ENCODE measurements around the gene TDRKH.

DNA sequence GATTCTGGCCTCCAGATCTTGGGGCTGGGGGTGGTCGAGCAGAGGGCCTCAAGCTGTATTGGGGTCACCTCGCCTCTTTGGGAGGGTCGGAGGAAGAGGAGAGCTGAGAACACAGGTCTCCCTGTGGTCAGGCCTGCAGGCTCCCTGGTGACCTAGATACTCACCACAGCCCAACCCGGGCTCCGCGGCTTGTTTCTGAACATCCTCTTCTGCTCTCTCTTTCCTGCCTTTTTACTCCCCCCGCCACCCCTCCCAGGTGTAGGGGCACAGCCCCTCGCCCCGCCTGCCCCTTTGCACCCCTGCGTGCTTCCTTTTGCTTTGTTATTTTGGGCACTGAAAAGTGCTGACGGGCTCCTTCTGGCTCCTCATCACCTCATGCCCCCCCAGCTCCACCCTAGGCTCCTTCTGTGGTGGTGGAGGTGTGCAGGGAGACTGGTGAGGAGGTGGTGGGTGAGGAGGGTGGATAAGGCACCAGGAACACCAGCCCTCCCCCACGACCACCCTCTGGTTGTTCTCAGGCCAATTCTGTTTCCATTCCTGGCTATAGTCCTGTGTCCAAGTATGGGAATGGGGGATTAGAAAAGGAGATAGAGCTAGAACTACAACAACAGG lies 25.5 kb upstream of the TDRKH start:
- TF ChIP-seq EP300 (IDR thresholded peaks at IDR 0.05; ENCODE audit: borderline replicate concordance) (no peak), CREB1 (IDR thresholded peaks at IDR 0.05; ENCODE audit: low read depth) (no peak), MAX (IDR thresholded peaks at IDR 0.05) (no peak), RAD21 (IDR thresholded peaks at IDR 0.05; ENCODE audit: low read depth) (no peak), NFIC (IDR thresholded peaks at IDR 0.05) (no peak), YY1 (IDR thresholded peaks at IDR 0.05; ENCODE audit: low read depth) (no peak), TAF1 (IDR thresholded peaks at IDR 0.05; ENCODE audit: low read depth) (no peak), EGR1 (IDR thresholded peaks at IDR 0.05) (no peak)
- TF ChIP-seq, protein P1, sequence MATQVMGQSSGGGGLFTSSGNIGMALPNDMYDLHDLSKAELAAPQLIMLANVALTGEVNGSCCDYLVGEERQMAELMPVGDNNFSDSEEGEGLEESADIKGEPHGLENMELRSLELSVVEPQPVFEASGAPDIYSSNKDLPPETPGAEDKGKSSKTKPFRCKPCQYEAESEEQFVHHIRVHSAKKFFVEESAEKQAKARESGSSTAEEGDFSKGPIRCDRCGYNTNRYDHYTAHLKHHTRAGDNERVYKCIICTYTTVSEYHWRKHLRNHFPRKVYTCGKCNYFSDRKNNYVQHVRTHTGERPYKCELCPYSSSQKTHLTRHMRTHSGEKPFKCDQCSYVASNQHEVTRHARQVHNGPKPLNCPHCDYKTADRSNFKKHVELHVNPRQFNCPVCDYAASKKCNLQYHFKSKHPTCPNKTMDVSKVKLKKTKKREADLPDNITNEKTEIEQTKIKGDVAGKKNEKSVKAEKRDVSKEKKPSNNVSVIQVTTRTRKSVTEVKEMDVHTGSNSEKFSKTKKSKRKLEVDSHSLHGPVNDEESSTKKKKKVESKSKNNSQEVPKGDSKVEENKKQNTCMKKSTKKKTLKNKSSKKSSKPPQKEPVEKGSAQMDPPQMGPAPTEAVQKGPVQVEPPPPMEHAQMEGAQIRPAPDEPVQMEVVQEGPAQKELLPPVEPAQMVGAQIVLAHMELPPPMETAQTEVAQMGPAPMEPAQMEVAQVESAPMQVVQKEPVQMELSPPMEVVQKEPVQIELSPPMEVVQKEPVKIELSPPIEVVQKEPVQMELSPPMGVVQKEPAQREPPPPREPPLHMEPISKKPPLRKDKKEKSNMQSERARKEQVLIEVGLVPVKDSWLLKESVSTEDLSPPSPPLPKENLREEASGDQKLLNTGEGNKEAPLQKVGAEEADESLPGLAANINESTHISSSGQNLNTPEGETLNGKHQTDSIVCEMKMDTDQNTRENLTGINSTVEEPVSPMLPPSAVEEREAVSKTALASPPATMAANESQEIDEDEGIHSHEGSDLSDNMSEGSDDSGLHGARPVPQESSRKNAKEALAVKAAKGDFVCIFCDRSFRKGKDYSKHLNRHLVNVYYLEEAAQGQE (IDR thresholded peaks at IDR 0.05; ENCODE audit: low read depth): no peak
